Measurements from ENCODE around the gene PDHB.
A peak's percentile ranks its signal among the peaks of the same experiment; 100 is the strongest.

Gene PDHB

GRCh38 chr3:58463942-58464271 is 30.3 kb upstream of the PDHB start:
- Histone ChIP-seq H4K20me1 (ENCODE audit: insufficient read depth, low read length) (no peaks in the 10 kb centered on the region), H3K27ac (ENCODE audit: low read length) (no peak overlapping the region), H3K27me3 (replicated peaks; ENCODE audit: insufficient read depth, low read length) (no peaks in the 10 kb centered on the region), H3F3A (ENCODE audit: insufficient read depth, low read length) (no peaks in the 10 kb centered on the region), H2AFZ (ENCODE audit: low read length) (no peak overlapping the region), H3K79me2 (ENCODE audit: low read length) (no peaks in the 10 kb centered on the region), H3K4me1 (ENCODE audit: low read length) (no peaks in the 10 kb centered on the region), H3K4me2 (ENCODE audit: low read depth, low read length) (peak overlapping the region; percentile 45; the same call in 1 of the 2 replicates), H3K4me3 (ENCODE audit: low read length) (no peak overlapping the region), H3K9me2 (replicated peaks; ENCODE audit: insufficient read depth, low read length) (no peaks in the 10 kb centered on the region), H3K9ac (ENCODE audit: low read length) (no peak overlapping the region), H3K36me3 (replicated peaks; ENCODE audit: insufficient read depth, low read length) (no peaks in the 10 kb centered on the region), H3K9me3 (replicated peaks; ENCODE audit: insufficient read depth, low read length) (no peaks in the 10 kb centered on the region)
- DNase-seq: no peak
- no peak for TF ChIP-seq EZH2 (optimal IDR thresholded peaks at IDR 0.05; ENCODE audit: low read depth, low read length)
- TF ChIP-seq CTCF (IDR thresholded peaks at IDR 0.05; ENCODE audit: low read length): no peak
- TF ChIP-seq EZH2phosphoT487 (IDR thresholded peaks at IDR 0.05; ENCODE audit: low read length): no peak

GRCh38 chr3:58463181-58463941 is 29.7 kb upstream of the PDHB start:
- H3K27me3 ChIP-seq (replicated peaks; ENCODE audit: insufficient read depth, low read length): no peaks in the 10 kb centered on the region

GRCh38 chr3:58462829-58463180 is 29.2 kb upstream of the PDHB start:
- Histone ChIP-seq H3K27ac (ENCODE audit: low read length) (no peak overlapping the region), H3K27me3 (replicated peaks; ENCODE audit: insufficient read depth, low read length) (no peaks in the 10 kb centered on the region), H3K9ac (ENCODE audit: low read length) (no peak overlapping the region), H3K36me3 (replicated peaks; ENCODE audit: insufficient read depth, low read length) (no peaks in the 10 kb centered on the region), H3K79me2 (ENCODE audit: low read length) (no peaks in the 10 kb centered on the region), H2AFZ (ENCODE audit: low read length) (no peak overlapping the region), H4K20me1 (ENCODE audit: insufficient read depth, low read length) (no peaks in the 10 kb centered on the region), H3K4me1 (ENCODE audit: low read length) (no peaks in the 10 kb centered on the region), H3K9me2 (replicated peaks; ENCODE audit: insufficient read depth, low read length) (no peaks in the 10 kb centered on the region), H3F3A (ENCODE audit: insufficient read depth, low read length) (no peaks in the 10 kb centered on the region), H3K4me3 (ENCODE audit: low read length) (no peak overlapping the region), H3K4me2 (ENCODE audit: low read depth, low read length) (no peak overlapping the region), H3K9me3 (replicated peaks; ENCODE audit: insufficient read depth, low read length) (no peaks in the 10 kb centered on the region)
- TF ChIP-seq EZH2 (optimal IDR thresholded peaks at IDR 0.05; ENCODE audit: low read depth, low read length): no peak
- no peak for TF ChIP-seq EZH2phosphoT487 (IDR thresholded peaks at IDR 0.05; ENCODE audit: low read length)
- TF ChIP-seq CTCF (IDR thresholded peaks at IDR 0.05; ENCODE audit: low read length): no peak
- no peak for DNase-seq

More at GRCh38 chr3:58463181-58463941, 29.7 kb upstream of the PDHB start:
- peak; percentile 75 for DNase-seq
- Histone ChIP-seq H3K27ac (ENCODE audit: low read length) (no peak overlapping the region), H3K9me2 (replicated peaks; ENCODE audit: insufficient read depth, low read length) (no peaks in the 10 kb centered on the region), H2AFZ (ENCODE audit: low read length) (no peak overlapping the region), H3K36me3 (replicated peaks; ENCODE audit: insufficient read depth, low read length) (no peaks in the 10 kb centered on the region), H3K4me1 (ENCODE audit: low read length) (no peaks in the 10 kb centered on the region), H3F3A (ENCODE audit: insufficient read depth, low read length) (no peaks in the 10 kb centered on the region), H3K9ac (ENCODE audit: low read length) (no peak overlapping the region), H3K4me3 (ENCODE audit: low read length) (no peak overlapping the region), H3K79me2 (ENCODE audit: low read length) (no peaks in the 10 kb centered on the region), H3K4me2 (ENCODE audit: low read depth, low read length) (peak overlapping the region; percentile 45; the same call in 1 of the 2 replicates), H3K9me3 (replicated peaks; ENCODE audit: insufficient read depth, low read length) (no peaks in the 10 kb centered on the region), H4K20me1 (ENCODE audit: insufficient read depth, low read length) (no peaks in the 10 kb centered on the region)
- no peak for TF ChIP-seq EZH2phosphoT487 (IDR thresholded peaks at IDR 0.05; ENCODE audit: low read length)
- peak; percentile 93 for TF ChIP-seq CTCF (IDR thresholded peaks at IDR 0.05; ENCODE audit: low read length)
- no peak for TF ChIP-seq EZH2 (optimal IDR thresholded peaks at IDR 0.05; ENCODE audit: low read depth, low read length)
